HG03039 (cell line): ENCODE measurements around the gene FRAS1.
A peak's percentile ranks its signal among the peaks of the same experiment; 100 is the strongest.
"Not testable (repeated sequence)": the region's sequence is repeated elsewhere in the genome, so short reads cannot be mapped to it uniquely, and the experiment has no call there.

Source experiments
- ATAC-seq: cut with Tn5 transposase; IDR thresholded peaks from one replicate; pipeline ENCODE4 v1.9.1; 2021; ENCODE audit warnings: mild to moderate bottlenecking, moderate library complexity; ENCODE audit not compliant: unreplicated experiment

FRAS1 gene

GRCh38 chr4:78057135-78057599, at the start of gene FRAS1:
Gene FRAS1, plus strand, starts transcription at chr4:78057323. Its CDS starts 687 bp downstream, at chr4:78058010.
- ATAC-seq = no peak

GRCh38 chr4:78011003-78011402, 46.1 kb upstream of the FRAS1 start:
- ATAC-seq = not testable (repeated sequence)

GRCh38 chr4:78014889-78015886, 41.9 kb upstream of the FRAS1 start:
- no peak for ATAC-seq

GRCh38 chr4:78018271-78019049, 38.7 kb upstream of the FRAS1 start:
- ATAC-seq = no peak

- no peak for ATAC-seq
Observed at GRCh38 chr4:78019414-78019813, 37.7 kb upstream of the FRAS1 start.

GRCh38 chr4:78020677-78021076, 36.4 kb upstream of the FRAS1 start:
- ATAC-seq = no peak

- no peak for ATAC-seq
Observed at GRCh38 chr4:78022517-78022916, 34.6 kb upstream of the FRAS1 start.

GRCh38 chr4:78024085-78024484, 33.0 kb upstream of the FRAS1 start:
- ATAC-seq = no peak

GRCh38 chr4:78024576-78025091, 32.5 kb upstream of the FRAS1 start:
- no peak for ATAC-seq

GRCh38 chr4:78031417-78031950, 25.6 kb upstream of the FRAS1 start:
- ATAC-seq = no peak

GRCh38 chr4:78032446-78032845, 24.7 kb upstream of the FRAS1 start:
- ATAC-seq = no peak

- ATAC-seq = no peak
Observed at GRCh38 chr4:78032929-78033328, 24.2 kb upstream of the FRAS1 start.

- no peak for ATAC-seq
Observed at GRCh38 chr4:78033861-78034260, 23.3 kb upstream of the FRAS1 start.

GRCh38 chr4:78038704-78039103, 18.4 kb upstream of the FRAS1 start:
- no peak for ATAC-seq

GRCh38 chr4:78039678-78040077, 17.4 kb upstream of the FRAS1 start:
- ATAC-seq = no peak

GRCh38 chr4:78040431-78040830, 16.7 kb upstream of the FRAS1 start:
- ATAC-seq = no peak

- ATAC-seq = no peak
Observed at GRCh38 chr4:78047366-78047765, 9.8 kb upstream of the FRAS1 start.

GRCh38 chr4:78056265-78057129, 626 bp upstream of the FRAS1 start:
- peak; percentile 55 for ATAC-seq

- no peak for ATAC-seq
Observed at GRCh38 chr4:78057600-78058550, 752 bp downstream of the FRAS1 start.
